Esophagus squamous epithelium (tissue), 5 donors: Measurements from ENCODE around the gene CTNND2. TPM values are rescaled to one million over a fixed set of nuclear protein-coding genes. Genes with fewer than 3 reads are reported as not detected.
"Not testable (repeated sequence)": the region's sequence is repeated elsewhere in the genome, so short reads cannot be mapped to it uniquely, and the experiment has no call there.

ENCODE experiments used
- DNase-seq: peaks from one replicate; lab custom pipeline; 2025; lab: John Stamatoyannopoulos, UW
- H3K27ac ChIP-seq, 4 donors: fragments of 200-600 bp; sonication (generic); one replicate each; pipeline ENCODE4 v1.5.1; 2016 to 2019; ENCODE audit warnings: mild to moderate bottlenecking in 1 of 4
- H3K27me3 ChIP-seq, 4 donors: fragments of 200-600 bp; sonication (generic); 1 replicate in 3 of 4; 2 replicates in 1 of 4; pipeline versions ENCODE4 v1.5.1 to v1.6.0; 2017 to 2021; ENCODE audit warnings: antibody characterized with exemption in 1 of 4
- H3K36me3 ChIP-seq, 3 donors: fragments of 200-600 bp; sonication (generic); one replicate each; pipeline ENCODE4 v1.5.1; 2016 to 2019
- H3K4me1 ChIP-seq, 3 donors: fragments of 200-600 bp; sonication (generic); one replicate each; pipeline ENCODE4 v1.5.1; 2017 to 2019
- H3K4me3 ChIP-seq, 4 donors: fragments of 200-600 bp; sonication (generic); 1 replicate in 3 of 4; 2 replicates in 1 of 4; pipeline ENCODE4 v1.5.1; 2016 to 2019; ENCODE audit warnings: mild to moderate bottlenecking in 2 of 4, moderate library complexity in 1 of 4
- H3K9me3 ChIP-seq, 3 donors: fragments of 200-600 bp; sonication (generic); one replicate each; pipeline ENCODE4 v1.5.1; 2016 to 2019
- POLR2A ChIP-seq, 4 donors: fragments of 450-650 bp; IDR thresholded peaks; one replicate each; pipeline ENCODE4 v1.6.1; 2017; ENCODE audit warnings: antibody characterized with exemption in 4 of 4, mild to moderate bottlenecking in 4 of 4, moderate library complexity in 3 of 4
- WGBS, 2 donors: methylation state at CpG; one replicate each; pipeline ENCODE4 v1.1.5; 2018; 5-methylcytosine and 5-hydroxymethylcytosine counted together
- intact Hi-C: fragments of 100-400 bp; cut with DNase I; formaldehyde crosslinking; loops from one replicate; pipeline ENCODE4 v1.15.0; 2022
- total RNA-seq, 4 donors: library from RNA; depleted of rRNA; stranded (reverse); fragments of >200 nt; gene quantifications; one replicate each; pipeline ENCODE4 v1.1.0, GENCODE V29; 2016
- TF ChIP-seq, protein P1 (sequence below), 6 experiments: fragments of 450-650 bp in 4 of 6; fragments of 200-600 bp in 2 of 6; sonication (generic) in 2 of 6; IDR thresholded peaks; one replicate each; pipeline ENCODE4 v1.5.1; 2016 to 2019; ENCODE audit warnings: antibody characterized with exemption in 6 of 6, mild to moderate bottlenecking in 4 of 6, moderate library complexity in 4 of 6
- donor health status: DM: yes; HTN: yes; CAD: no.

Gene CTNND2
- total RNA-seq, 4 donors from 2014 or later: 0.38 to 0.50 TPM; not detected in 2

DNA sequence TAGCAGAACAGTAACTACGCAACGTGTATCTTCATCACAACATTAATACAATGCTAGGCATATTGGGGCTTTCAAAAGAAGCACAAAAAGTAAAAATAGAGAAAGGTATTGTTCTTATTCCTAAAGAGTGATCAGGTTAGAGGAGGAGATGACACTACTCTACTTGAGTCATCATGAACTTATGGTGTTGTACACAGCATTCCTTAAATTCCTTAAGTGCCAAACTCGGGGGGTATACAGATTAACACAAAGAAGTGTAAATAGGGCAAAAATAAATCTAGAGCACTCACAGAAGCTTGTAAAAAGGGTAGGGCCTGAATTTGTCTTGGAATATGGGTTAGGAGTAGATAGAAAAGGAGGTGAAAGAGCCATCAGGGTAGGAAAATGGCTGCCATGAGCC lies 835.2 kb downstream of the CTNND2 start:
- Histone ChIP-seq H3K4me1 (no peaks in the 10 kb centered on the region), H3K36me3 (no peaks in the 10 kb centered on the region), H3K9me3 (no peaks in the 10 kb centered on the region), H3K27ac (no peak overlapping the region), H3K4me3 (no peak overlapping the region), H3K27me3 (peaks cover 0 to 10% (median 1%) of the 10 kb centered on the region in 4 donors)
- intact Hi-C loops: no loop called here
- TF ChIP-seq, protein P1, sequence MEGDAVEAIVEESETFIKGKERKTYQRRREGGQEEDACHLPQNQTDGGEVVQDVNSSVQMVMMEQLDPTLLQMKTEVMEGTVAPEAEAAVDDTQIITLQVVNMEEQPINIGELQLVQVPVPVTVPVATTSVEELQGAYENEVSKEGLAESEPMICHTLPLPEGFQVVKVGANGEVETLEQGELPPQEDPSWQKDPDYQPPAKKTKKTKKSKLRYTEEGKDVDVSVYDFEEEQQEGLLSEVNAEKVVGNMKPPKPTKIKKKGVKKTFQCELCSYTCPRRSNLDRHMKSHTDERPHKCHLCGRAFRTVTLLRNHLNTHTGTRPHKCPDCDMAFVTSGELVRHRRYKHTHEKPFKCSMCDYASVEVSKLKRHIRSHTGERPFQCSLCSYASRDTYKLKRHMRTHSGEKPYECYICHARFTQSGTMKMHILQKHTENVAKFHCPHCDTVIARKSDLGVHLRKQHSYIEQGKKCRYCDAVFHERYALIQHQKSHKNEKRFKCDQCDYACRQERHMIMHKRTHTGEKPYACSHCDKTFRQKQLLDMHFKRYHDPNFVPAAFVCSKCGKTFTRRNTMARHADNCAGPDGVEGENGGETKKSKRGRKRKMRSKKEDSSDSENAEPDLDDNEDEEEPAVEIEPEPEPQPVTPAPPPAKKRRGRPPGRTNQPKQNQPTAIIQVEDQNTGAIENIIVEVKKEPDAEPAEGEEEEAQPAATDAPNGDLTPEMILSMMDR (IDR thresholded peaks at IDR 0.05): no peak
- no peak for TF ChIP-seq POLR2A (IDR thresholded peaks at IDR 0.05)
- no peak for DNase-seq
- WGBS, 2 donors: 64 to 67% methylated on average over 3 of the region's 3 CpGs

DNA sequence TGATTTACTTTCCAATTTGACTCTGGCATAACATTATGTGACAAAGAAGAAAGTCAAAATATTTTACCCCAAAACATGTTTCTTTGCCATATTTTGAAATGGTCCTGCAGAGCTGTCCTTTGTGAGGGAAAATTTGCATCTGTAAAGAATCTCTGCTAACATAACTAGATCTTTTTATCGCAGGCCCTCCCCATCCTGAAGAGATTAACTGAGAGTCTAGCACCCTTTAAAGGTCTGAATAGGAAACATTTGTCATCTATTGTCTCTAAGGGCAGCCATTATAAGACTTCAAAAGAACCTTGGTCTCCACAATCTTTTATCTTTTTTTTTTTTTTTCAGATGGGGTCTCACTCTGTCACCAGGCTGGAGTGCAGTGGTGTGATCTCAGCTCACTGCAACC lies 838.5 kb downstream of the CTNND2 start:
- intact Hi-C loops, H3K27ac ChIP-seq, H3K9me3 ChIP-seq, H3K4me3 ChIP-seq, H3K4me1 ChIP-seq, DNase-seq, H3K36me3 ChIP-seq: not testable (repeated sequence)
- 57 to 64% methylated on average over 1 of the region's 1 CpG for WGBS, 2 donors
- H3K27me3 ChIP-seq: peaks cover 0 to 13% (median 1%) of the 10 kb centered on the region in 4 donors

DNA sequence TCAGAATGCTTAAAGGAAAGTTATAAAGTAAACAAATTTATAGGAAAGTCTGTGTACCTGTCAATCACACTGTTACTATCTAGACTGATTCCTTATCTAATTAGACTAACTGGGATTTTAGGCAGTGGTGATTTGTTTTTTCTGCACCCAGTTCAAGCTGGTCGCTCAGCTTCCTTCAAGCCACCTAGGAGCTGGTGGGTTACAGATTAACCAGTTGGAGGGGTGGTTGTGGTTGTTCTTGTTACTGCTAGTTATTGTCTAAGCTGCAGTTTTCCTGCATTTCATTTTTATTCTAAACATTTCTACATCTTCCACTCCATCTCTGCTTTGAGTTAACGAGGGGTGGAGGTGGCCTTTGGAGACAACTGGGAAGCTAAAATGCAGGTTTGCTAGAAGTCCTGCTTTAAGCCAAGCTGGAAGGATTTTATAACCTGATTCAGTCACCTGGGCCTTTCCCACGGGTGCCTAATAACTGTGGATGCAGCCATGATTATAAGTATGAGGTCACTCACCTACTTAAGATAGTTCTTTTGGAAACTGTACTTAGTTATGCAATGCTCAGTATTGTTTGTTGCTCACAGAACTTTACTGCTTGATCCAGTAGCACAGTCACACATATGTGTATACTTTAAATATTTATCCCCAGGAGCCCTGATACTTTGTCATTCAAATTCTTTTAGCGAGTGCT lies 839.3 kb downstream of the CTNND2 start:
- H3K9me3 ChIP-seq: no peaks in the 10 kb centered on the region
- intact Hi-C loops: no loop called here
- no peak overlapping the region for H3K27ac ChIP-seq
- H3K27me3 ChIP-seq: peaks cover 0 to 13% (median 1%) of the 10 kb centered on the region in 4 donors
- TF ChIP-seq, protein P1 (IDR thresholded peaks at IDR 0.05): no peak
- TF ChIP-seq POLR2A (IDR thresholded peaks at IDR 0.05): no peak
- DNase-seq: no peak
- no peaks in the 10 kb centered on the region for H3K36me3 ChIP-seq
- H3K4me3 ChIP-seq: no peak overlapping the region
- WGBS, 2 donors: 58 to 61% methylated on average over 4 of the region's 4 CpGs
- H3K4me1 ChIP-seq: no peaks in the 10 kb centered on the region

DNA sequence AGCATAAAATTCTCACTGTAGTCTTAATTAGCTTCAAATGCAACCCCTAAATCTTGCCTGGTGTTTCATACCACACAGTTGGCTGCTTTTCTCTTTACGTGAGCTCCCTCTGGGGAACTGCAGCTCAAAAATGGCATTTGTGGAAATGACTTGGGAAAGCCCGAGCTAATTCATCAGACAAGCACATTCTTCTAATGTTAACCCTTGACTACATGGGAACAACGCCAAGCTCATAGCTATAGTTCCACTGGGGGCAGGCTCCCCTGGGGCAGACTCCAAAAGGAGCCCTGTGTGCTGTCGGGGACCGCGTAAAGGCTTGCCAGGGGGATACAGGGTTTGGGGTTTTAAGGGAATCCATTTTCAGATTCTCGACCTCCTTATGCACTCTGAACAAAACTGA lies 841.8 kb downstream of the CTNND2 start:
- TF ChIP-seq, protein P1 (IDR thresholded peaks at IDR 0.05): no peak
- TF ChIP-seq POLR2A (IDR thresholded peaks at IDR 0.05): no peak

DNA sequence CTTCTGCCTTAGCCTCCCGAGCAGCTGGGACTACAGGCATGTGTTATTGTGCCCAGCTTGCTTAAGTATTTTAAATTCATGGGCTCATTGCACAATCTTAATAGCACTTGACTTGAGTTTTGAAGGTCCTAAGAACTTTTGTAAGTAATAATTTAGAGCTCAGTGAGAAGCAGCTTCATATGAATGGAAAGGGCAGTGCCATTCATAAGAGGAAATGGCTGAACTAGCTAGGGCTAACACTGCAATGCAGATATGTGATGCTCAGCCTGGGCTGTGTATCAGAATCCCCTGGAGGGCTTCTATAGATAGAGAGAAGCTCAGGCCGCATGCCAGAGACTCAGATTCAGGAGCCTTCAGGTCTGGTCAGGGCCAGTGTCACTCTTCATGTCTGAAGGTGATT lies 847.7 kb downstream of the CTNND2 start:
- no peak for TF ChIP-seq POLR2A (IDR thresholded peaks at IDR 0.05)
- TF ChIP-seq, protein P1 (IDR thresholded peaks at IDR 0.05): no peak
- no peak overlapping the region for H3K4me3 ChIP-seq
- peaks cover 0 to 27% (median 0%) of the 10 kb centered on the region in 4 donors for H3K27me3 ChIP-seq
- intact Hi-C loops: no loop called here
- no peaks in the 10 kb centered on the region for H3K4me1 ChIP-seq
- no peaks in the 10 kb centered on the region for H3K36me3 ChIP-seq
- 73 to 78% methylated on average over 2 of the region's 2 CpGs for WGBS, 2 donors
- H3K9me3 ChIP-seq: peaks cover 0 to 9% (median 0%) of the 10 kb centered on the region in 3 donors
- DNase-seq: no peak
- H3K27ac ChIP-seq: no peak overlapping the region

More for the DNA sequence above, 841.8 kb downstream of the CTNND2 start:
- no peaks in the 10 kb centered on the region for H3K36me3 ChIP-seq
- H3K4me3 ChIP-seq: no peak overlapping the region
- DNase-seq: no peak
- no peaks in the 10 kb centered on the region for H3K4me1 ChIP-seq
- 18 to 54% methylated on average over 3 to 7 of the region's 7 CpGs for WGBS, 2 donors
- no peak overlapping the region for H3K27ac ChIP-seq
- peaks cover 0 to 21% (median 0%) of the 10 kb centered on the region in 4 donors for H3K27me3 ChIP-seq
- intact Hi-C loops: no loop called here
- H3K9me3 ChIP-seq: peaks cover 0 to 9% (median 0%) of the 10 kb centered on the region in 3 donors
